ENCODE data around the gene RET.

Gene RET

GRCh38 chr10:43057231-43057711 lies 19.6 kb upstream of the RET start:
- DNase-seq (ENCODE audit: low read depth) = no peak
- no peak for TF ChIP-seq CTCF (conservative IDR thresholded peaks at IDR 0.05; ENCODE audit: control insufficient read depth, insufficient read depth, low read depth, low read length)
- H3K4me3 ChIP-seq (ENCODE audit: control insufficient read depth, low read depth, low read length) = no peak overlapping the region

- H3K4me3 ChIP-seq (ENCODE audit: control insufficient read depth, low read depth, low read length) = no peak overlapping the region
- TF ChIP-seq CTCF (conservative IDR thresholded peaks at IDR 0.05; ENCODE audit: control insufficient read depth, insufficient read depth, low read depth, low read length) = no peak
- no peak for DNase-seq (ENCODE audit: low read depth)
Measured at GRCh38 chr10:43057831-43058340, 19.0 kb upstream of the RET start.

- no peak for DNase-seq (ENCODE audit: low read depth)
- TF ChIP-seq CTCF (conservative IDR thresholded peaks at IDR 0.05; ENCODE audit: control insufficient read depth, insufficient read depth, low read depth, low read length) = no peak
- H3K4me3 ChIP-seq (ENCODE audit: control insufficient read depth, low read depth, low read length) = no peak overlapping the region
Measured at GRCh38 chr10:43058716-43059335, 18.0 kb upstream of the RET start.

- no peak overlapping the region for H3K4me3 ChIP-seq (ENCODE audit: control insufficient read depth, low read depth, low read length)
- TF ChIP-seq CTCF (conservative IDR thresholded peaks at IDR 0.05; ENCODE audit: control insufficient read depth, insufficient read depth, low read depth, low read length) = no peak
- no peak for DNase-seq (ENCODE audit: low read depth)
Measured at GRCh38 chr10:43059336-43059720, 17.5 kb upstream of the RET start.

- TF ChIP-seq CTCF (conservative IDR thresholded peaks at IDR 0.05; ENCODE audit: control insufficient read depth, insufficient read depth, low read depth, low read length) = no peak
- no peak overlapping the region for H3K4me3 ChIP-seq (ENCODE audit: control insufficient read depth, low read depth, low read length)
Measured at GRCh38 chr10:43059828-43060227, 17.0 kb upstream of the RET start.

GRCh38 chr10:43060291-43060690 lies 16.6 kb upstream of the RET start:
- DNase-seq (ENCODE audit: low read depth) = no peak
- no peak overlapping the region for H3K4me3 ChIP-seq (ENCODE audit: control insufficient read depth, low read depth, low read length)
- TF ChIP-seq CTCF (conservative IDR thresholded peaks at IDR 0.05; ENCODE audit: control insufficient read depth, insufficient read depth, low read depth, low read length) = no peak

More at GRCh38 chr10:43059828-43060227, 17.0 kb upstream of the RET start:
- DNase-seq (ENCODE audit: low read depth) = no peak

All from fibroblast of mammary gland (primary cell).